WTC11 (cell line): ENCODE data around the gene DUSP2. TPM values are rescaled to one million over a fixed set of nuclear protein-coding genes. Genes with fewer than 3 reads are reported as not detected.

Source experiments
- ATAC-seq: fragments of 200-7000 bp; cut with Tn5 transposase; 2 replicates; pipeline ENCODE4 v1.10.0; 2021; ENCODE audit warnings: mild to moderate bottlenecking, moderate library complexity
- CTCF ChIA-PET: fragments of 300-600 bp; sonication (Branson Sonifier 250); formaldehyde crosslinking; loops from one replicate; lab custom pipeline; 2021; ENCODE audit warnings: antibody characterized with exemption; lab: Charles Lee
- POLR2A ChIA-PET: fragments of 350-600 bp; sonication (Branson Sonifier 250); formaldehyde crosslinking; loops from one replicate; lab custom pipeline; 2021; ENCODE audit warnings: antibody characterized with exemption; lab: Charles Lee
- DNase-seq: peaks from one replicate; pipeline ENCODE4 v3.0.0; 2021; ENCODE audit warnings: low spot score
- H3K27ac Mint-ChIP-seq: 2 replicates; pipeline ENCODE4 v1.8.0; 2021; ENCODE audit warnings: mixed read lengths
- H3K27me3 Mint-ChIP-seq: 2 replicates; pipeline ENCODE4 v1.8.0; 2021; ENCODE audit warnings: low read depth, mild to moderate bottlenecking, moderate library complexity, mixed read lengths
- H3K36me3 Mint-ChIP-seq: 2 replicates; pipeline ENCODE4 v1.8.0; 2021; ENCODE audit warnings: mixed read lengths
- H3K4me1 Mint-ChIP-seq: 2 replicates; pipeline ENCODE4 v1.8.0; 2022; ENCODE audit warnings: mixed read lengths
- H3K4me3 Mint-ChIP-seq: 2 replicates; pipeline ENCODE4 v1.8.0; 2021; ENCODE audit warnings: mild to moderate bottlenecking, moderate library complexity, mixed read lengths
- H3K9me3 Mint-ChIP-seq: 2 replicates; pipeline ENCODE4 v1.8.0; 2021; ENCODE audit warnings: mixed read lengths
- ELF4 ChIP-seq: sonication (generic); formaldehyde crosslinking; IDR thresholded peaks from 2 replicates; pipeline ENCODE4 v1.8.1; 2022; ENCODE audit warnings: low read depth, mild to moderate bottlenecking, moderate library complexity, missing genetic modification reagents
- ETV6 ChIP-seq: sonication (generic); formaldehyde crosslinking; IDR thresholded peaks from 2 replicates; pipeline ENCODE4 v1.8.1; 2022; ENCODE audit warnings: mild to moderate bottlenecking, missing genetic modification reagents
- FOXK1 ChIP-seq: sonication (generic); formaldehyde crosslinking; IDR thresholded peaks from 2 replicates; pipeline ENCODE4 v1.8.0; 2022; ENCODE audit warnings: mild to moderate bottlenecking, moderate library complexity, missing genetic modification reagents
- FOXP1 ChIP-seq: sonication (generic); formaldehyde crosslinking; IDR thresholded peaks from 2 replicates; pipeline ENCODE4 v1.8.0; 2022; ENCODE audit warnings: missing genetic modification reagents, mild to moderate bottlenecking, moderate library complexity, borderline replicate concordance
- GTF2I ChIP-seq: fragments of 250-450 bp; sonication (Bioruptor Pico); conservative IDR thresholded peaks from 2 replicates; pipeline ENCODE4 v1.4.0; 2021; ENCODE audit warnings: mild to moderate bottlenecking
- IRF2 ChIP-seq: sonication (generic); formaldehyde crosslinking; IDR thresholded peaks from 2 replicates; pipeline ENCODE4 v1.8.0; 2022; ENCODE audit warnings: low read depth, missing genetic modification reagents, borderline replicate concordance
- KAT7 ChIP-seq: sonication (generic); formaldehyde crosslinking; IDR thresholded peaks from 2 replicates; pipeline ENCODE4 v1.8.1; 2023; ENCODE audit warnings: missing genetic modification reagents, mild to moderate bottlenecking, borderline replicate concordance
- SP1 ChIP-seq: sonication (generic); formaldehyde crosslinking; conservative IDR thresholded peaks from 2 replicates; pipeline ENCODE4 v1.8.1; 2022; ENCODE audit warnings: missing genetic modification reagents
- TP53 ChIP-seq: sonication (generic); formaldehyde crosslinking; IDR thresholded peaks from 2 replicates; pipeline ENCODE4 v1.8.1; 2023; ENCODE audit warnings: mild to moderate bottlenecking, missing genetic modification reagents
- ZNF121 ChIP-seq: sonication (generic); formaldehyde crosslinking; IDR thresholded peaks from 2 replicates; pipeline ENCODE4 v1.8.0; 2023; ENCODE audit warnings: missing genetic modification reagents
- total RNA-seq: library from RNA; stranded (reverse); gene quantifications from 3 replicates; pipeline ENCODE4 v1.2.3, GENCODE V29; 2021
- TF ChIP-seq, protein P1 (sequence below): fragments of 250-450 bp; sonication (Bioruptor Pico); IDR thresholded peaks from 2 replicates; pipeline ENCODE4 v1.8.0; 2021; ENCODE audit warnings: mild to moderate bottlenecking
- TF ChIP-seq, protein P2 (sequence below): sonication (generic); formaldehyde crosslinking; IDR thresholded peaks from 2 replicates; pipeline ENCODE4 v1.8.0; 2023; ENCODE audit warnings: missing genetic modification reagents
- TF ChIP-seq, protein P3 (sequence below): fragments of 250-450 bp; sonication (Bioruptor Pico); IDR thresholded peaks from 2 replicates; pipeline ENCODE4 v1.9.0; 2021; ENCODE audit warnings: mild to moderate bottlenecking
- TF ChIP-seq, protein P4 (sequence below): sonication (generic); formaldehyde crosslinking; IDR thresholded peaks from 2 replicates; pipeline ENCODE4 v1.8.1; 2022; ENCODE audit warnings: mild to moderate bottlenecking, moderate library complexity, missing genetic modification reagents
- TF ChIP-seq, protein P5 (sequence below): sonication (generic); formaldehyde crosslinking; IDR thresholded peaks from 2 replicates; pipeline ENCODE4 v1.8.0; 2022; ENCODE audit warnings: mild to moderate bottlenecking, missing genetic modification reagents
- TF ChIP-seq, protein P6 (sequence below): fragments of 200-600 bp; IDR thresholded peaks from 2 replicates; pipeline ENCODE4 v1.8.0; 2022; ENCODE audit warnings: antibody characterized with exemption
- TF ChIP-seq, protein P7 (sequence below): sonication (generic); formaldehyde crosslinking; IDR thresholded peaks from 2 replicates; pipeline ENCODE4 v1.8.1; 2022; ENCODE audit warnings: low read depth, mild to moderate bottlenecking, moderate library complexity, missing genetic modification reagents, borderline replicate concordance
- TF ChIP-seq, protein P8 (sequence below): sonication (generic); formaldehyde crosslinking; IDR thresholded peaks from 2 replicates; pipeline ENCODE4 v1.8.1; 2023; ENCODE audit warnings: mild to moderate bottlenecking, missing genetic modification reagents
- TF ChIP-seq, protein P9 (sequence below): sonication (generic); formaldehyde crosslinking; IDR thresholded peaks from 2 replicates; pipeline ENCODE4 v1.8.1; 2023; ENCODE audit warnings: mild to moderate bottlenecking, moderate library complexity, missing genetic modification reagents

DUSP2 gene
- total RNA-seq, 1 experiment from 2014 or later, result 4.7 TPM

DNA sequence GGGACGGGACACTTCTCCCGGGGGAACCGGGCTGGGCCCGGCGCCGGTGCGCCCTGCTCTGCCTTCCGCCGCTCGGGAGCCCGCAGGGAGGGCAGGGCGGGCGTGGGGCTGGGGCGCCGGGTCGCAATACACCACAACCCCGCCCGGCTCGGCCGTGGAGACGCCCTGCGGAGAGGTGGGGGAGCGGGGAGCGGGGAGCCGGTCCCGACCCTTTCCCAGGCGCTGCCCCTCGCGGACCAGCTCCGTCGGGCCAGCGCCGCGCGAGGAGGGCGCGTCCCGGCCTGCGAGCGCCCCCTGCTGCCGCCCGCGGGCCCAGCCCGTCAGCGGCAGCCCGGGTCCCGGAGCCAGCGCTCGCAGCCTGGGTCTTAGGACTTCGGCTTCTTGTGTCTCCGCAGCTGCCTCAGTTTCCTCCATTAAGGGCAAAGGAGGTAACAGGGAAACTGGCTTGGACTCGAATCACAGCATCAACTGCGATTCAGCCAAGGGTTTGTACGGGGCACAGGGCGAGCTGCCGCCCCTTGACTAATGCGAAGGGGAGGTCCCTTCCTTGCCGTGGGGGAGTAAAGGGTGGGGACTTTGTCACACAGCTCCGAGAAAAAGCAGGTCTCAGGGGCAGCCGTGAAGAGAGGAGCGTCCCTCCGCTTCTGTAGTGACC lies 28.2 kb downstream of the DUSP2 start (continued):
- TF ChIP-seq GTF2I (CRISPR knock-in tag) (no peak), ELF4 (no peak), IRF2 (CRISPR knock-in tag) (no peak)
- TF ChIP-seq, protein P1, sequence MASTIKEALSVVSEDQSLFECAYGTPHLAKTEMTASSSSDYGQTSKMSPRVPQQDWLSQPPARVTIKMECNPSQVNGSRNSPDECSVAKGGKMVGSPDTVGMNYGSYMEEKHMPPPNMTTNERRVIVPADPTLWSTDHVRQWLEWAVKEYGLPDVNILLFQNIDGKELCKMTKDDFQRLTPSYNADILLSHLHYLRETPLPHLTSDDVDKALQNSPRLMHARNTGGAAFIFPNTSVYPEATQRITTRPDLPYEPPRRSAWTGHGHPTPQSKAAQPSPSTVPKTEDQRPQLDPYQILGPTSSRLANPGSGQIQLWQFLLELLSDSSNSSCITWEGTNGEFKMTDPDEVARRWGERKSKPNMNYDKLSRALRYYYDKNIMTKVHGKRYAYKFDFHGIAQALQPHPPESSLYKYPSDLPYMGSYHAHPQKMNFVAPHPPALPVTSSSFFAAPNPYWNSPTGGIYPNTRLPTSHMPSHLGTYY (CRISPR knock-in tag), result no peak
- TF ChIP-seq, protein P2, sequence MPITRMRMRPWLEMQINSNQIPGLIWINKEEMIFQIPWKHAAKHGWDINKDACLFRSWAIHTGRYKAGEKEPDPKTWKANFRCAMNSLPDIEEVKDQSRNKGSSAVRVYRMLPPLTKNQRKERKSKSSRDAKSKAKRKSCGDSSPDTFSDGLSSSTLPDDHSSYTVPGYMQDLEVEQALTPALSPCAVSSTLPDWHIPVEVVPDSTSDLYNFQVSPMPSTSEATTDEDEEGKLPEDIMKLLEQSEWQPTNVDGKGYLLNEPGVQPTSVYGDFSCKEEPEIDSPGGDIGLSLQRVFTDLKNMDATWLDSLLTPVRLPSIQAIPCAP (CRISPR knock-in tag), result no peak
- TF ChIP-seq, protein P3, sequence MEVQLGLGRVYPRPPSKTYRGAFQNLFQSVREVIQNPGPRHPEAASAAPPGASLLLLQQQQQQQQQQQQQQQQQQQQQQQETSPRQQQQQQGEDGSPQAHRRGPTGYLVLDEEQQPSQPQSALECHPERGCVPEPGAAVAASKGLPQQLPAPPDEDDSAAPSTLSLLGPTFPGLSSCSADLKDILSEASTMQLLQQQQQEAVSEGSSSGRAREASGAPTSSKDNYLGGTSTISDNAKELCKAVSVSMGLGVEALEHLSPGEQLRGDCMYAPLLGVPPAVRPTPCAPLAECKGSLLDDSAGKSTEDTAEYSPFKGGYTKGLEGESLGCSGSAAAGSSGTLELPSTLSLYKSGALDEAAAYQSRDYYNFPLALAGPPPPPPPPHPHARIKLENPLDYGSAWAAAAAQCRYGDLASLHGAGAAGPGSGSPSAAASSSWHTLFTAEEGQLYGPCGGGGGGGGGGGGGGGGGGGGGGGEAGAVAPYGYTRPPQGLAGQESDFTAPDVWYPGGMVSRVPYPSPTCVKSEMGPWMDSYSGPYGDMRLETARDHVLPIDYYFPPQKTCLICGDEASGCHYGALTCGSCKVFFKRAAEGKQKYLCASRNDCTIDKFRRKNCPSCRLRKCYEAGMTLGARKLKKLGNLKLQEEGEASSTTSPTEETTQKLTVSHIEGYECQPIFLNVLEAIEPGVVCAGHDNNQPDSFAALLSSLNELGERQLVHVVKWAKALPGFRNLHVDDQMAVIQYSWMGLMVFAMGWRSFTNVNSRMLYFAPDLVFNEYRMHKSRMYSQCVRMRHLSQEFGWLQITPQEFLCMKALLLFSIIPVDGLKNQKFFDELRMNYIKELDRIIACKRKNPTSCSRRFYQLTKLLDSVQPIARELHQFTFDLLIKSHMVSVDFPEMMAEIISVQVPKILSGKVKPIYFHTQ (CRISPR knock-in tag), result no peak

DNA sequence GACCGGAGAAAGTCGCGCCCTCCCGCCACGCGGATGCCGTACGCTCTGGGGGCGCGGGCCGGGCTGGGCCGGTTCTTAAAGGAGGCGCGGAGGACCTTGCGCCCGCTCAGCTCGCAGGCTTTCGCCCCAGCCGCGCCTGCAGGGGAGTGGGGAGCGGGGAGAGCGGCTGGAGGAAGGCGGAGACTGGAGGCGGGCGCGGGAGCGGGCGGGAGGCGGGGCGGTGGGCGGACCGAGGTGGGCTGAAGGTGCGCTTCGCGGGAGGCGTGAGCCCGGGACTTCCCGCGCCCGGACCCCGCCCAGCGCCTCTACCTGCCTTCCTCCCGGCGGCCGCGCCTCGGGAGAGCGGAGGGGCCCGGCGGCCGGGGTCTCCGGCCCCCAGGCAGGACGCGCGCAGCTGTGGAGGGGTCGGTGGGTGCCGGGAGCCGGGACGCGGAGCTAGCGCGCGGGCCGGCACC lies 28.8 kb downstream of the DUSP2 start, which contains the start of gene ADRA2B:
Gene ADRA2B (minus strand): TSS at position 148 of the 455 bp plus-strand sequence. CDS start 422 bp downstream, outside the sequence.
- TF ChIP-seq, protein P4, sequence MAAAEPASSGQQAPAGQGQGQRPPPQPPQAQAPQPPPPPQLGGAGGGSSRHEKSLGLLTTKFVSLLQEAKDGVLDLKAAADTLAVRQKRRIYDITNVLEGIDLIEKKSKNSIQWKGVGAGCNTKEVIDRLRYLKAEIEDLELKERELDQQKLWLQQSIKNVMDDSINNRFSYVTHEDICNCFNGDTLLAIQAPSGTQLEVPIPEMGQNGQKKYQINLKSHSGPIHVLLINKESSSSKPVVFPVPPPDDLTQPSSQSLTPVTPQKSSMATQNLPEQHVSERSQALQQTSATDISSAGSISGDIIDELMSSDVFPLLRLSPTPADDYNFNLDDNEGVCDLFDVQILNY, result peak; percentile 44; the same call in 1 of the 2 replicates
- TF ChIP-seq, protein P5, sequence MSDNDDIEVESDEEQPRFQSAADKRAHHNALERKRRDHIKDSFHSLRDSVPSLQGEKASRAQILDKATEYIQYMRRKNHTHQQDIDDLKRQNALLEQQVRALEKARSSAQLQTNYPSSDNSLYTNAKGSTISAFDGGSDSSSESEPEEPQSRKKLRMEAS (CRISPR knock-in tag), result 0 out of 2 replicates have a peak, but pooled peaks have one; percentile 43
- no peak for TF ChIP-seq TP53 (CRISPR knock-in tag)
- TF ChIP-seq, protein P6, sequence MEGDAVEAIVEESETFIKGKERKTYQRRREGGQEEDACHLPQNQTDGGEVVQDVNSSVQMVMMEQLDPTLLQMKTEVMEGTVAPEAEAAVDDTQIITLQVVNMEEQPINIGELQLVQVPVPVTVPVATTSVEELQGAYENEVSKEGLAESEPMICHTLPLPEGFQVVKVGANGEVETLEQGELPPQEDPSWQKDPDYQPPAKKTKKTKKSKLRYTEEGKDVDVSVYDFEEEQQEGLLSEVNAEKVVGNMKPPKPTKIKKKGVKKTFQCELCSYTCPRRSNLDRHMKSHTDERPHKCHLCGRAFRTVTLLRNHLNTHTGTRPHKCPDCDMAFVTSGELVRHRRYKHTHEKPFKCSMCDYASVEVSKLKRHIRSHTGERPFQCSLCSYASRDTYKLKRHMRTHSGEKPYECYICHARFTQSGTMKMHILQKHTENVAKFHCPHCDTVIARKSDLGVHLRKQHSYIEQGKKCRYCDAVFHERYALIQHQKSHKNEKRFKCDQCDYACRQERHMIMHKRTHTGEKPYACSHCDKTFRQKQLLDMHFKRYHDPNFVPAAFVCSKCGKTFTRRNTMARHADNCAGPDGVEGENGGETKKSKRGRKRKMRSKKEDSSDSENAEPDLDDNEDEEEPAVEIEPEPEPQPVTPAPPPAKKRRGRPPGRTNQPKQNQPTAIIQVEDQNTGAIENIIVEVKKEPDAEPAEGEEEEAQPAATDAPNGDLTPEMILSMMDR, result no peak
- peak; percentile 61 for TF ChIP-seq FOXP1 (CRISPR knock-in tag)
- TF ChIP-seq, protein P7, sequence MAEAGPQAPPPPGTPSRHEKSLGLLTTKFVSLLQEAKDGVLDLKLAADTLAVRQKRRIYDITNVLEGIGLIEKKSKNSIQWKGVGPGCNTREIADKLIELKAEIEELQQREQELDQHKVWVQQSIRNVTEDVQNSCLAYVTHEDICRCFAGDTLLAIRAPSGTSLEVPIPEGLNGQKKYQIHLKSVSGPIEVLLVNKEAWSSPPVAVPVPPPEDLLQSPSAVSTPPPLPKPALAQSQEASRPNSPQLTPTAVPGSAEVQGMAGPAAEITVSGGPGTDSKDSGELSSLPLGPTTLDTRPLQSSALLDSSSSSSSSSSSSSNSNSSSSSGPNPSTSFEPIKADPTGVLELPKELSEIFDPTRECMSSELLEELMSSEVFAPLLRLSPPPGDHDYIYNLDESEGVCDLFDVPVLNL (CRISPR knock-in tag), result peak; percentile 32; the same call in 1 of the 2 replicates
- peak; percentile 73 for TF ChIP-seq SP1
- TF ChIP-seq KAT7, result 0 out of 2 replicates have a peak, but pooled peaks have one; percentile 60
- TF ChIP-seq, protein P8, sequence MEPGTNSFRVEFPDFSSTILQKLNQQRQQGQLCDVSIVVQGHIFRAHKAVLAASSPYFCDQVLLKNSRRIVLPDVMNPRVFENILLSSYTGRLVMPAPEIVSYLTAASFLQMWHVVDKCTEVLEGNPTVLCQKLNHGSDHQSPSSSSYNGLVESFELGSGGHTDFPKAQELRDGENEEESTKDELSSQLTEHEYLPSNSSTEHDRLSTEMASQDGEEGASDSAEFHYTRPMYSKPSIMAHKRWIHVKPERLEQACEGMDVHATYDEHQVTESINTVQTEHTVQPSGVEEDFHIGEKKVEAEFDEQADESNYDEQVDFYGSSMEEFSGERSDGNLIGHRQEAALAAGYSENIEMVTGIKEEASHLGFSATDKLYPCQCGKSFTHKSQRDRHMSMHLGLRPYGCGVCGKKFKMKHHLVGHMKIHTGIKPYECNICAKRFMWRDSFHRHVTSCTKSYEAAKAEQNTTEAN (CRISPR knock-in tag), result peak; percentile 68; the same call in 1 of the 2 replicates
- peak; percentile 80 for TF ChIP-seq FOXK1
- no peak for TF ChIP-seq ZNF121 (CRISPR knock-in tag)
- TF ChIP-seq ETV6, result 0 out of 2 replicates have a peak, but pooled peaks have one; percentile 12
- TF ChIP-seq, protein P9, sequence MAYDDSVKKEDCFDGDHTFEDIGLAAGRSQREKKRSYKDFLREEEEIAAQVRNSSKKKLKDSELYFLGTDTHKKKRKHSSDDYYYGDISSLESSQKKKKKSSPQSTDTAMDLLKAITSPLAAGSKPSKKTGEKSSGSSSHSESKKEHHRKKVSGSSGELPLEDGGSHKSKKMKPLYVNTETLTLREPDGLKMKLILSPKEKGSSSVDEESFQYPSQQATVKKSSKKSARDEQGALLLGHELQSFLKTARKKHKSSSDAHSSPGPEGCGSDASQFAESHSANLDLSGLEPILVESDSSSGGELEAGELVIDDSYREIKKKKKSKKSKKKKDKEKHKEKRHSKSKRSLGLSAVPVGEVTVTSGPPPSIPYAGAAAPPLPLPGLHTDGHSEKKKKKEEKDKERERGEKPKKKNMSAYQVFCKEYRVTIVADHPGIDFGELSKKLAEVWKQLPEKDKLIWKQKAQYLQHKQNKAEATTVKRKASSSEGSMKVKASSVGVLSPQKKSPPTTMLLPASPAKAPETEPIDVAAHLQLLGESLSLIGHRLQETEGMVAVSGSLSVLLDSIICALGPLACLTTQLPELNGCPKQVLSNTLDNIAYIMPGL (CRISPR knock-in tag), result peak; percentile 74; the same call in 1 of the 2 replicates
- no peaks in the 10 kb centered on the region for H3K36me3 Mint-ChIP-seq
- no peaks in the 10 kb centered on the region for H3K9me3 Mint-ChIP-seq
- H3K27me3 Mint-ChIP-seq, result peaks cover 40% of the 10 kb centered on the region
- peak; percentile 68 for ATAC-seq
- CTCF ChIA-PET, result interaction anchor here (0.5 to 4.3 kb wide), 36 partner anchors 8 to 206 kb away, joined by 3 to 49 read pairs (median 4); partner anchors contain the start of genes ANKRD36C, ASTL and STARD7
- DNase-seq, result peak; percentile 85
- H3K4me3 Mint-ChIP-seq, result peak within 1 kb of the TSS; percentile 75
- peaks cover 28% of the 10 kb centered on the region for H3K4me1 Mint-ChIP-seq
- POLR2A ChIA-PET, result interaction anchor here (0.6 to 0.9 kb wide), 2 partner anchors 8 to 22 kb away, joined by 3 read pairs; partner anchors contain the start of gene ASTL
- no peak within 1 kb of the TSS for H3K27ac Mint-ChIP-seq
